Measurements from ENCODE around the gene STAB1. TPM values are rescaled to one million over a fixed set of nuclear protein-coding genes. Genes with fewer than 3 reads are reported as not detected.

The STAB1 gene
- total and polyA plus RNA-seq, 2 of the 13 experiments (the other 11 are each of a cell fraction or from before 2014, with no cell fraction given): 0.09 to 0.34 TPM

DNA sequence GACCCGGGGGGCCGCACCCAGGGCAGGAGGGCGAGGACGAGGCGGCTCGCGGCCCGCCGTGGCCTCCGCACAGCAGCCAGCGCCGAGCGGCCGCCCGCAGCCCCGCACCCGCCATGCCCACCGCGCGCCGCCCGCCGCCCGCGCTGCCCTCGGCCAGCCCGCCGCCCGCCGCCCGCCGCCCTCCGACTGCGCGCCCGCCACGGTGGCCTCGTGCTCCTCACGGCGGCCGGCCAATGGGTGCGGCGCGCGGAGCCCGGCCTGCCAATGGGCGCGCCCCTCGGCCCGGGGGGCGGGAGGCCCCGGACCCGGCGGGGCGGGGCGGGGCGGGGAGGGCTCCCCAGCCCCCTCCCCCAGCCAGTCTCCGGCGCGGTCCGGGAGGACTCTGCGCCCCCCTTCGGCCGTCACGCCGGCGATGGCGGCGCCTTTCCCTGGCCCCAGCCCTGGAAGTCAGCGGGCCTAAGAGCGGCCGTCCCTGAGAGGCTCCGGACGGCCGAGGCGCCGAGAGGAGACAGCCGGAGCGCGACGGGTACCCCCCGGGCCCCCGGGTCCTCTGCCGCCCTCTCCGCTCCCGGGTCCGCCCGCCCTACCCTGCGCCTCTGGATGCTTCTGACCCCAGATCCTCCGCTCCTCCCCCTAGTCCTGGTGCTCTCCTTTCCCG is 38.6 kb downstream of the STAB1 start, which contains the start of gene NT5DC2 (continued):
- TF ChIP-seq, protein P1, sequence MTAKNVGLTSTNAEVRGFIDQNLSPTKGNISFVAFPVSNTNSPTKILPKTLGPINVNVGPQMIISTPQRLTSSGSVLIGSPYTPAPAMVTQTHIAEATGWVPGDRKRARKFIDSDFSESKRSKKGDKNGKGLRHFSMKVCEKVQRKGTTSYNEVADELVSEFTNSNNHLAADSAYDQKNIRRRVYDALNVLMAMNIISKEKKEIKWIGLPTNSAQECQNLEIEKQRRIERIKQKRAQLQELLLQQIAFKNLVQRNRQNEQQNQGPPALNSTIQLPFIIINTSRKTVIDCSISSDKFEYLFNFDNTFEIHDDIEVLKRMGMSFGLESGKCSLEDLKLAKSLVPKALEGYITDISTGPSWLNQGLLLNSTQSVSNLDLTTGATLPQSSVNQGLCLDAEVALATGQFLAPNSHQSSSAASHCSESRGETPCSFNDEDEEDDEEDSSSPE (CRISPR knock-in tag; IDR thresholded peaks at IDR 0.05): 0 out of 2 replicates have a peak, but pooled peaks have one; percentile 11
- TF ChIP-seq BCL3 (CRISPR knock-in tag; IDR thresholded peaks at IDR 0.05): 0 out of 2 replicates have a peak, but pooled peaks have one; percentile 18
- no peak for TF ChIP-seq GMEB2 (CRISPR knock-in tag; IDR thresholded peaks at IDR 0.05; ENCODE audit: low read depth)
- TF ChIP-seq RBFOX2 (IDR thresholded peaks at IDR 0.05; ENCODE audit: low read depth, low read length): peak; percentile 72
- TF ChIP-seq, protein P2, sequence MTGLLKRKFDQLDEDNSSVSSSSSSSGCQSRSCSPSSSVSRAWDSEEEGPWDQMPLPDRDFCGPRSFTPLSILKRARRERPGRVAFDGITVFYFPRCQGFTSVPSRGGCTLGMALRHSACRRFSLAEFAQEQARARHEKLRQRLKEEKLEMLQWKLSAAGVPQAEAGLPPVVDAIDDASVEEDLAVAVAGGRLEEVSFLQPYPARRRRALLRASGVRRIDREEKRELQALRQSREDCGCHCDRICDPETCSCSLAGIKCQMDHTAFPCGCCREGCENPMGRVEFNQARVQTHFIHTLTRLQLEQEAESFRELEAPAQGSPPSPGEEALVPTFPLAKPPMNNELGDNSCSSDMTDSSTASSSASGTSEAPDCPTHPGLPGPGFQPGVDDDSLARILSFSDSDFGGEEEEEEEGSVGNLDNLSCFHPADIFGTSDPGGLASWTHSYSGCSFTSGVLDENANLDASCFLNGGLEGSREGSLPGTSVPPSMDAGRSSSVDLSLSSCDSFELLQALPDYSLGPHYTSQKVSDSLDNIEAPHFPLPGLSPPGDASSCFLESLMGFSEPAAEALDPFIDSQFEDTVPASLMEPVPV (CRISPR knock-in tag; IDR thresholded peaks at IDR 0.05): peak; percentile 23; the same call in 1 of the 2 replicates
- TF ChIP-seq SP1 (IDR thresholded peaks at IDR 0.05): no peak
- TF ChIP-seq SP1 (CRISPR knock-in tag; IDR thresholded peaks at IDR 0.05): peak; percentile 59; the same call in 1 of the 2 replicates
- peak; percentile 23; the same call in 1 of the 2 replicates for TF ChIP-seq ZNF761 (CRISPR knock-in tag; conservative IDR thresholded peaks at IDR 0.05)
- peak; percentile 48 for TF ChIP-seq SAP130 (CRISPR knock-in tag; IDR thresholded peaks at IDR 0.05; ENCODE audit: low read depth)
- peak; percentile 54; the same call in 1 of the 2 replicates for TF ChIP-seq ZNF543 (CRISPR knock-in tag; IDR thresholded peaks at IDR 0.05)
- TF ChIP-seq FOXC1 (CRISPR knock-in tag; IDR thresholded peaks at IDR 0.05; ENCODE audit: borderline replicate concordance): 0 out of 2 replicates have a peak, but pooled peaks have one; percentile 22
- no peak; the same call in 1 of the 2 replicates for TF ChIP-seq ZNF788 (CRISPR knock-in tag; IDR thresholded peaks at IDR 0.05; ENCODE audit: borderline replicate concordance)
- TF ChIP-seq DMAP1 (CRISPR knock-in tag; IDR thresholded peaks at IDR 0.05): peak; percentile 50; the same call in 1 of the 2 replicates
- no peak for TF ChIP-seq POGZ (CRISPR knock-in tag; IDR thresholded peaks at IDR 0.05)
- TF ChIP-seq SP140L (CRISPR knock-in tag; IDR thresholded peaks at IDR 0.05; ENCODE audit: borderline replicate concordance): no peak
- peak; percentile 79; the same call in 1 of the 2 replicates for TF ChIP-seq ZNF772 (CRISPR knock-in tag; IDR thresholded peaks at IDR 0.05)
- TF ChIP-seq MAZ (IDR thresholded peaks at IDR 0.05; ENCODE audit: borderline replicate concordance, low read depth, low read length): peak; percentile 96
- TF ChIP-seq MAZ (CRISPR knock-in tag; IDR thresholded peaks at IDR 0.05; ENCODE audit: low read depth): peak; percentile 70
- peak; percentile 60 for TF ChIP-seq POLR2AphosphoS5 (IDR thresholded peaks at IDR 0.05; ENCODE audit: low read depth, low read length)
- TF ChIP-seq YEATS4 (CRISPR knock-in tag; IDR thresholded peaks at IDR 0.05; ENCODE audit: borderline replicate concordance): peak; percentile 46; the same call in 1 of the 2 replicates
- peak; percentile 93 for TF ChIP-seq ZNF607 (CRISPR knock-in tag; IDR thresholded peaks at IDR 0.05; ENCODE audit: borderline replicate concordance)
- TF ChIP-seq HNF4G (IDR thresholded peaks at IDR 0.05; ENCODE audit: borderline replicate concordance, low read depth, low read length): peak; percentile 56; the same call in 1 of the 2 replicates
- TF ChIP-seq HNF4G (CRISPR knock-in tag; IDR thresholded peaks at IDR 0.05; ENCODE audit: borderline replicate concordance, low read depth): no peak
- TF ChIP-seq, protein P3, sequence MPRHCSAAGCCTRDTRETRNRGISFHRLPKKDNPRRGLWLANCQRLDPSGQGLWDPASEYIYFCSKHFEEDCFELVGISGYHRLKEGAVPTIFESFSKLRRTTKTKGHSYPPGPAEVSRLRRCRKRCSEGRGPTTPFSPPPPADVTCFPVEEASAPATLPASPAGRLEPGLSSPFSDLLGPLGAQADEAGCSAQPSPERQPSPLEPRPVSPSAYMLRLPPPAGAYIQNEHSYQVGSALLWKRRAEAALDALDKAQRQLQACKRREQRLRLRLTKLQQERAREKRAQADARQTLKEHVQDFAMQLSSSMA (CRISPR knock-in tag; IDR thresholded peaks at IDR 0.05): 0 out of 2 replicates have a peak, but pooled peaks have one; percentile 22
- TF ChIP-seq NFE2 (CRISPR knock-in tag; IDR thresholded peaks at IDR 0.05): no peak

Data from HepG2 (cell line).